HL-60 (cell line): ENCODE results near the gene SPAG17.

Experiments used
- DNase-seq, 2 experiments: peaks; one replicate each; pipeline ENCODE4 v3.0.0-alpha.2; 2010 to 2020; ENCODE audit warnings: low read depth in 1 of 2, low spot score in 1 of 2
- H3K27ac ChIP-seq: fragments of 250-450 bp; sonication (Bioruptor Pico); replicated peaks from 2 replicates; pipeline ENCODE4 v1.5.1; 2020; ENCODE audit warnings: mild to moderate bottlenecking, moderate library complexity
- H3K27me3 ChIP-seq: fragments of 250-450 bp; sonication (Bioruptor Pico); 2 replicates; pipeline ENCODE4 v1.5.1; 2021; ENCODE audit warnings: mild to moderate bottlenecking, moderate library complexity; ENCODE audit not compliant: insufficient read depth, poor library complexity, severe bottlenecking
- H3K4me3 ChIP-seq: replicated peaks from 2 replicates; pipeline ENCODE4 v1.5.1; 2011; ENCODE audit warnings: mild to moderate bottlenecking, control low read depth, low read length; ENCODE audit not compliant: insufficient read depth
- CTCF ChIP-seq: IDR thresholded peaks from one replicate; pipeline ENCODE4 v1.5.1; 2011; ENCODE audit warnings: low read length, control low read depth, inconsistent platforms; ENCODE audit not compliant: insufficient read depth
- GABPA ChIP-seq: IDR thresholded peaks from 2 replicates; pipeline ENCODE4 v1.6.1; 2012; ENCODE audit warnings: low read depth
- POLR2AphosphoS5 ChIP-seq: IDR thresholded peaks from 2 replicates; pipeline ENCODE4 v1.6.1; 2012; ENCODE audit warnings: low read depth
- REST ChIP-seq: IDR thresholded peaks from 2 replicates; pipeline ENCODE4 v1.6.1; 2012; ENCODE audit warnings: low read depth; ENCODE audit not compliant: insufficient replicate concordance
- SPI1 ChIP-seq: IDR thresholded peaks from 2 replicates; pipeline ENCODE4 v1.6.1; 2012; ENCODE audit warnings: low read depth, mild to moderate bottlenecking, borderline replicate concordance

Gene SPAG17

GRCh38 chr1:117904485-117904884 lies 280.5 kb downstream of the SPAG17 start:
- no peak for DNase-seq
- no peaks in the 10 kb centered on the region for H3K27me3 ChIP-seq
- TF ChIP-seq REST (no peak), CTCF (no peak), GABPA (no peak), POLR2AphosphoS5 (no peak), SPI1 (no peak)
- H3K4me3 ChIP-seq = no peak overlapping the region
- H3K27ac ChIP-seq = no peak overlapping the region
